Adrenal gland (tissue), 12 donors: ENCODE data around the gene TSSK2. TPM values are rescaled to one million over a fixed set of nuclear protein-coding genes. Genes with fewer than 3 reads are reported as not detected.
A peak's percentile ranks its signal among the peaks of the same experiment; 100 is the strongest.

Experiments
- DNase-seq, 7 donors: peaks; one replicate each; pipeline ENCODE4 v3.0.0-alpha.2; 2019 to 2020
- H3K27ac ChIP-seq, 5 donors: fragments of 200-600 bp; sonication (generic) in 4 of 5; 1 replicate in 3 of 5; 2 replicates in 2 of 5; pipeline versions ENCODE4 v1.5.1 to v1.8.0; 2016 to 2020; ENCODE audit warnings: mild to moderate bottlenecking in 1 of 5
- H3K27me3 ChIP-seq: fragments of 200-600 bp; 2 replicates; pipeline ENCODE4 v1.8.0; 2021
- H3K36me3 ChIP-seq, 2 donors: fragments of 200-600 bp; replicated peaks in 1 of 2; 1 replicate in 1 of 2; 2 replicates in 1 of 2; pipeline versions ENCODE4 v1.5.1 to v1.8.0; 2018 to 2022
- H3K4me1 ChIP-seq, 2 donors: fragments of 200-600 bp; replicated peaks in 1 of 2; 1 replicate in 1 of 2; 2 replicates in 1 of 2; pipeline versions ENCODE4 v1.5.1 to v1.8.0; 2018 to 2021
- H3K4me3 ChIP-seq, 4 donors: fragments of 200-600 bp; sonication (generic) in 3 of 4; one replicate each; pipeline ENCODE4 v1.5.1; 2016 to 2018
- H3K9me3 ChIP-seq, 3 donors: fragments of 200-600 bp; sonication (generic) in 1 of 3; replicated peaks in 1 of 3; 1 replicate in 2 of 3; 2 replicates in 1 of 3; pipeline versions ENCODE4 v1.5.1 to v1.8.0; 2016 to 2021
- CTCF ChIP-seq, 6 experiments: fragments of 450-650 bp in 4 of 6; fragments of 200-600 bp in 2 of 6; sonication (generic) in 1 of 6; IDR thresholded peaks; 1 replicate in 5 of 6; 2 replicates in 1 of 6; pipeline versions ENCODE4 v1.5.1 to v1.8.0; 2016 to 2021; ENCODE audit warnings: antibody characterized with exemption in 6 of 6, mild to moderate bottlenecking in 2 of 6, moderate library complexity in 1 of 6
- POLR2A ChIP-seq, 2 donors: fragments of 450-650 bp; IDR thresholded peaks; one replicate each; pipeline ENCODE4 v1.6.1; 2017; ENCODE audit warnings: antibody characterized with exemption in 2 of 2, mild to moderate bottlenecking in 2 of 2, moderate library complexity in 1 of 2
- WGBS, 4 donors: extraction: QIAGEN DNeasy Blood & Tissue Kit in 2 of 4; methylation state at CpG; one replicate each; pipeline versions ENCODE4 v1.1.5 to v1.1.7; 2013 to 2017; 5-methylcytosine and 5-hydroxymethylcytosine counted together
- intact Hi-C, 2 donors: fragments of 100-400 bp; cut with DNase I; formaldehyde crosslinking; loops; one replicate each; pipeline versions ENCODE4 v1.14.1 to v1.15.0; 2022 to 2023
- polyA plus RNA-seq, 3 donors: library from polyadenylated mRNA; stranded (reverse); fragments of 200-250 nt in 2 of 3; fragments of 350-450 nt in 1 of 3; fragmentation: Illumina TruSeq in 1 of 3; extraction: RNeasy Lipid Tissue Mini Kit (QIAGEN cat#74804) in 1 of 3; gene quantifications; one replicate each; pipeline ENCODE4 v1.2.3, GENCODE V29; 2013 to 2014
- total RNA-seq, 9 donors: library from RNA; depleted of rRNA in 4 of 9; stranded (reverse); fragments of >200 nt in 4 of 9; fragments of 120-200 nt in 1 of 9; fragmentation: NEBNext Ultra II Directional in 1 of 9; extraction: Animal tissue kit (Norgen Biotek cat#: 25700) in 1 of 9; gene quantifications; one replicate each; pipeline versions ENCODE4 v1.1.0 to v1.2.4, GENCODE V29; 2013 to 2023
- donor health status: healthy with polysubstance abuse.
- donor health status: Bipolar disorder and iron deficiency.
- donor health status: DM: yes; HTN: yes; CAD: no.
- donor health status: DM: no; HTN: no; CAD: no.
- donor health status: DM: no; HTN: no; CAD: no.
- donor health status: DM: yes; HTN: yes; CAD: no.

The TSSK2 gene
- total and polyA plus RNA-seq, 12 donors: 0.06 to 0.32 TPM; not detected in 10

- intact Hi-C loops: no loop called here
- 75 to 85% (median 79%) methylated on average over 7 to 9 of the region's 9 CpGs for WGBS, 4 donors
Measured at GRCh38 chr22:19117111-19117512, 14.0 kb upstream of the TSSK2 start.

GRCh38 chr22:19118329-19118880, 12.7 kb upstream of the TSSK2 start:
- no peak overlapping the region for H3K4me3 ChIP-seq
- no peaks in the 10 kb centered on the region for H3K9me3 ChIP-seq
- WGBS, 4 donors: 82 to 90% (median 87%) methylated on average over 4 of the region's 4 CpGs
- H3K27ac ChIP-seq: no peak overlapping the region
- intact Hi-C loops: no loop called here
- no peak for DNase-seq
- no peaks in the 10 kb centered on the region for H3K36me3 ChIP-seq
- peaks cover 9 to 52% of the 10 kb centered on the region in 2 donors for H3K4me1 ChIP-seq
- TF ChIP-seq POLR2A (IDR thresholded peaks at IDR 0.05): no peak
- no peaks in the 10 kb centered on the region for H3K27me3 ChIP-seq

More at GRCh38 chr22:19117111-19117512, 14.0 kb upstream of the TSSK2 start:
- Histone ChIP-seq H3K27me3 (no peaks in the 10 kb centered on the region), H3K27ac (no peak overlapping the region), H3K9me3 (no peaks in the 10 kb centered on the region), H3K4me3 (no peak overlapping the region), H3K36me3 (no peaks in the 10 kb centered on the region), H3K4me1 (peaks cover 9 to 47% of the 10 kb centered on the region in 2 donors)
- DNase-seq: no peak
- TF ChIP-seq CTCF (IDR thresholded peaks at IDR 0.05) (no peak), POLR2A (IDR thresholded peaks at IDR 0.05) (no peak)

- intact Hi-C loops: no loop called here
- Histone ChIP-seq H3K27me3 (no peaks in the 10 kb centered on the region), H3K9me3 (no peaks in the 10 kb centered on the region), H3K4me3 (no peak overlapping the region), H3K27ac (peak overlapping the region in 1 of 5 donors; percentile 96), H3K4me1 (peaks cover 9 to 52% of the 10 kb centered on the region in 2 donors), H3K36me3 (no peaks in the 10 kb centered on the region)
- 82 to 97% (median 88%) methylated on average over 5 to 8 of the region's 8 CpGs for WGBS, 4 donors
- DNase-seq: no peak
- TF ChIP-seq CTCF (IDR thresholded peaks at IDR 0.05): no peak
- no peak for TF ChIP-seq POLR2A (IDR thresholded peaks at IDR 0.05)
Measured at GRCh38 chr22:19119949-19120348, 11.2 kb upstream of the TSSK2 start.

GRCh38 chr22:19120829-19121630, 10.1 kb upstream of the TSSK2 start:
- DNase-seq: peak; percentile 39 to 87 (median 71)
- Histone ChIP-seq H3K27me3 (no peaks in the 10 kb centered on the region), H3K27ac (peak overlapping the region in 4 of 5 donors; percentile 91 to 99 (median 94)), H3K4me1 (peaks cover 9 to 47% of the 10 kb centered on the region in 2 donors), H3K9me3 (no peaks in the 10 kb centered on the region), H3K36me3 (no peaks in the 10 kb centered on the region), H3K4me3 (peak overlapping the region; percentile 37 to 98 (median 68))
- 13 to 15% (median 14%) methylated on average over 20 to 23 of the region's 23 CpGs for WGBS, 4 donors
- TF ChIP-seq POLR2A (IDR thresholded peaks at IDR 0.05) (peak in 1 of 2 donors; percentile 31), CTCF (IDR thresholded peaks at IDR 0.05) (no peak)
- intact Hi-C loops: no loop called here
